Measurements from ENCODE around the gene ZNF275.
"Not testable (repeated sequence)": the region's sequence is repeated elsewhere in the genome, so short reads cannot be mapped to it uniquely, and the experiment has no call there.

ZNF275 gene

GRCh38 chrX:153333821-153334653 is at the start of gene ZNF275:
Gene ZNF275, plus strand, starts transcription at chrX:153334153. Its CDS starts 2,527 bp downstream, at chrX:153336680.
- FAIRE-seq: no peak

- FAIRE-seq: not testable (repeated sequence)
Measured at GRCh38 chrX:153285678-153286077, 48.3 kb upstream of the ZNF275 start.

GRCh38 chrX:153288807-153289206 is 45.1 kb upstream of the ZNF275 start:
- not testable (repeated sequence) for FAIRE-seq

GRCh38 chrX:153293485-153294071 is 40.4 kb upstream of the ZNF275 start:
- FAIRE-seq: not testable (repeated sequence)

- no peak for FAIRE-seq
Measured at GRCh38 chrX:153297376-153297775, 36.6 kb upstream of the ZNF275 start.

GRCh38 chrX:153299855-153300254 is 34.1 kb upstream of the ZNF275 start:
- FAIRE-seq: no peak

GRCh38 chrX:153301746-153302145 is 32.2 kb upstream of the ZNF275 start:
- no peak for FAIRE-seq

GRCh38 chrX:153302796-153303195 is 31.2 kb upstream of the ZNF275 start:
- no peak for FAIRE-seq

- no peak for FAIRE-seq
Measured at GRCh38 chrX:153303276-153304262, 30.4 kb upstream of the ZNF275 start.

- no peak for FAIRE-seq
Measured at GRCh38 chrX:153304988-153305736, 28.8 kb upstream of the ZNF275 start.

- FAIRE-seq: no peak
Measured at GRCh38 chrX:153305972-153306371, 28.0 kb upstream of the ZNF275 start.

- no peak for FAIRE-seq
Measured at GRCh38 chrX:153306527-153307115, 27.3 kb upstream of the ZNF275 start.

GRCh38 chrX:153307276-153308178 is 26.4 kb upstream of the ZNF275 start:
- FAIRE-seq: no peak

- no peak for FAIRE-seq
Measured at GRCh38 chrX:153310901-153311300, 23.1 kb upstream of the ZNF275 start.

- no peak for FAIRE-seq
Measured at GRCh38 chrX:153312041-153312440, 21.9 kb upstream of the ZNF275 start.

- FAIRE-seq: no peak
Measured at GRCh38 chrX:153312842-153313241, 21.1 kb upstream of the ZNF275 start.

GRCh38 chrX:153317306-153317705 is 16.6 kb upstream of the ZNF275 start:
- FAIRE-seq: no peak

- FAIRE-seq: no peak
Measured at GRCh38 chrX:153317996-153318722, 15.8 kb upstream of the ZNF275 start.

- FAIRE-seq: no peak
Measured at GRCh38 chrX:153318811-153319210, 15.1 kb upstream of the ZNF275 start.

Measured in endometrium (tissue), 2 donors.